22Rv1 (cell line): ENCODE results near the gene DTNB.

Experiments used
- H3K27ac ChIP-seq: fragments of 450-650 bp; 2 replicates; pipeline ENCODE4 v1.5.1; 2017
- ZFX ChIP-seq: fragments of 450-650 bp; IDR thresholded peaks from 2 replicates; pipeline ENCODE4 v1.6.1; 2017; ENCODE audit warnings: antibody characterized with exemption, borderline replicate concordance
- TF ChIP-seq, protein P1 (sequence below): fragments of 450-650 bp; IDR thresholded peaks from 2 replicates; pipeline ENCODE4 v1.5.1; 2017; ENCODE audit warnings: mild to moderate bottlenecking

The DTNB gene

DNA sequence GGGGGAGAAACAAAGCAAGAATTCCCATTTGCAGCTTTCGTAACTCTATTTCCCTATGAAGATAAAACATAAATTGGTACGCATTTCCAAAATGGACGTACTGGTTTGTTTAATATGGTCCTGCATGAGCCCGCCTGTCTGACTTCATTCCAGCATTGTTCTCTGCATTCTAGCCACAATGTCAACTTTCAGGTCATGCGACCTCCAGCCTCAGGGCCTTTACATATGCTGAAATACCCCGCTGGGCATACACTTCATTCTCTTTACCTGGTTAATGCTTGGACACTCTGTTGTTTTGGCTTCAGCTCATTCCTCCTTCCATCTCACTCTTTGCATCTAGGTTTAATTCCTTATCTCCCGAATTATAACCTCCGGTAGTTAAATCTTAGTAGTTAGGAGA lies 227.9 kb downstream of the DTNB start:
- TF ChIP-seq ZFX, result no peak
- TF ChIP-seq, protein P1, sequence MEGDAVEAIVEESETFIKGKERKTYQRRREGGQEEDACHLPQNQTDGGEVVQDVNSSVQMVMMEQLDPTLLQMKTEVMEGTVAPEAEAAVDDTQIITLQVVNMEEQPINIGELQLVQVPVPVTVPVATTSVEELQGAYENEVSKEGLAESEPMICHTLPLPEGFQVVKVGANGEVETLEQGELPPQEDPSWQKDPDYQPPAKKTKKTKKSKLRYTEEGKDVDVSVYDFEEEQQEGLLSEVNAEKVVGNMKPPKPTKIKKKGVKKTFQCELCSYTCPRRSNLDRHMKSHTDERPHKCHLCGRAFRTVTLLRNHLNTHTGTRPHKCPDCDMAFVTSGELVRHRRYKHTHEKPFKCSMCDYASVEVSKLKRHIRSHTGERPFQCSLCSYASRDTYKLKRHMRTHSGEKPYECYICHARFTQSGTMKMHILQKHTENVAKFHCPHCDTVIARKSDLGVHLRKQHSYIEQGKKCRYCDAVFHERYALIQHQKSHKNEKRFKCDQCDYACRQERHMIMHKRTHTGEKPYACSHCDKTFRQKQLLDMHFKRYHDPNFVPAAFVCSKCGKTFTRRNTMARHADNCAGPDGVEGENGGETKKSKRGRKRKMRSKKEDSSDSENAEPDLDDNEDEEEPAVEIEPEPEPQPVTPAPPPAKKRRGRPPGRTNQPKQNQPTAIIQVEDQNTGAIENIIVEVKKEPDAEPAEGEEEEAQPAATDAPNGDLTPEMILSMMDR, result no peak
- H3K27ac ChIP-seq, result no peak overlapping the region

DNA sequence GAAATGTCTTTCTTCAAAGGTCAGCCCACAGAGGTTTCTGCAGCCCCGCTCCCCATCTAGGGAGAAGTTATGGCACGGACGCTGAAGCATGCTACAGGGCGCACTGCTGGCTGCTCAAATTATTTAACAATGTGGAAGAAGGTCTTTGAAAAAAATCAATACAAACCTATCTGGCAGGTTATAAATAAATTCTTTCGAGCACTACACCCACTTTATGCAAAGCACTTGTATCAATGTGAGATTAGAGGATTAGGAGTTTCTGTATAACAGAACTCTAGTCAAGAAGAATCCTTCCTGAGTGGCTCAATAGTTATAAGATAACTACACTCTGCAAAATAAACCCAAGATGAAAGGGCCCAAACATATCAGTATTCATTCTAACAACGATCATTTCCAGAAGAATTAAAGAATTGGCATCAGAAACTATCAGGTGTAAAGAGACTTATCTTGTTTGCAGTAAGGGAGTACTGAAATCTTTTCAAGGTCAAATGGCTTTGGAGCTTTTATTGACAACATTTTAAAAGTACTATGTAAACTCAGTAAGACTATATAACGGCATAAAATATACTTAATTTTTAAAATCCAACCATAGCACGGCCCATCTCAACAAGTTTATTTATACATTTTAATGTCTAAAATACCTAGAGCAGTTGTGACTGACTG lies 228.6 kb downstream of the DTNB start:
- H3K27ac ChIP-seq, result no peak overlapping the region

DNA sequence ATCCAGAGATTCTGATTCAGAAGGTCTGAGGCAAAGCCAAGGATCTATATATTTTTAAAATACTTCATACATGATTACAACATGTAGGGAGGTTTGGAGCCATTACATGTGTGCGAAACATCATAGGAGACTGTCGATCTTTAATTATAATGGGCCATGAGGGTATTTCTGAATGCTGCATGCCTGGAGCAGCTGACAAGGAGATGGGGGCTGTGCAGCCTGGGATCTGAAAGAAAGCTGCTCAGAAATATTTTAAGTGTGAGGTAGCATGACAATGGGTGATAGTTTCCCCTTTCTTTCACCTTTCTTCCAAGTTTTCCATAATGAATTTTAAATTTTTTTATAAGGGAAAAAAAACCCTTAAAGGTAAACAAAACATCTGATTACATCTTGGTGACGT lies 229.6 kb downstream of the DTNB start:
- TF ChIP-seq ZFX, result no peak
- TF ChIP-seq, protein P1, result no peak
- no peak overlapping the region for H3K27ac ChIP-seq

More for the DNA sequence above, 228.6 kb downstream of the DTNB start:
- TF ChIP-seq, protein P1, result no peak
- TF ChIP-seq ZFX, result no peak

DNA sequence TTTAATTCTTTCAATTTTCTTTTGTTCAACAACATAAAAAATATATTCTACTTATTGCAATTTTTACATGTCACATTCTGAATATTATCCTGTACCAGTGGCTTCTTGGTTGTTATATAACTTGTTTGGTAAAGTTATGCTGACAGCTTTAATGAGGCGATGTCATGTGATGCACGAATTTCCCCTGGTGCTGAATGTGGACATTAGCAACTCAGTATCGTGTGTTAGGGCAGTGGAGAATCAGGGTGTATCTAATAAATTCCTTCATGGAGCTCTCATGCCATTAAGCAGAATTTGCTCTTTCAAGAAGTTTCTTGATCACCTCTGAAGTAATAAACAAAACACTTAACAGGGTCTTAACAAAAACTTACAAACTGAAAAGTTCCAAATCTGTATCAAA lies 232.0 kb downstream of the DTNB start:
- TF ChIP-seq, protein P1, result no peak
- TF ChIP-seq ZFX, result no peak

DNA sequence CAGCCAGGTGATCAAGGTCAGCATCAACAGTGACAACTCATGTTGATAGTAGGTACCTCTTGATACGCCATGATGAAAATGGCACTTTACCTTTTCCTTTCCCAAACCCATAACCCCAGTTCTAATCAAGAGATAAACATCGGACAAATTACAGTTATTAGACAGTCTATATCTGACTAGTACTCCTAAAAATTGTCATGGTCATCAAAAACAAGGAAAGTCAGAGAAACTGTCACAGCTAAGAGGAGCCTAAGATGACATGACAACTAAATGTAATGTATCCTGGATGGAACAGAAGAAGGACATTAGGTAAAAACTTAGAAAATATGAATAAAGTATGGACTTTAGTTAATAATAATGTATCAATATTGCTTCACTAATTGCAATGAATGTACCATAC lies 234.6 kb downstream of the DTNB start:
- H3K27ac ChIP-seq, result no peak overlapping the region
- TF ChIP-seq, protein P1, result no peak
- no peak for TF ChIP-seq ZFX

More for the DNA sequence above, 232.0 kb downstream of the DTNB start:
- no peak overlapping the region for H3K27ac ChIP-seq

DNA sequence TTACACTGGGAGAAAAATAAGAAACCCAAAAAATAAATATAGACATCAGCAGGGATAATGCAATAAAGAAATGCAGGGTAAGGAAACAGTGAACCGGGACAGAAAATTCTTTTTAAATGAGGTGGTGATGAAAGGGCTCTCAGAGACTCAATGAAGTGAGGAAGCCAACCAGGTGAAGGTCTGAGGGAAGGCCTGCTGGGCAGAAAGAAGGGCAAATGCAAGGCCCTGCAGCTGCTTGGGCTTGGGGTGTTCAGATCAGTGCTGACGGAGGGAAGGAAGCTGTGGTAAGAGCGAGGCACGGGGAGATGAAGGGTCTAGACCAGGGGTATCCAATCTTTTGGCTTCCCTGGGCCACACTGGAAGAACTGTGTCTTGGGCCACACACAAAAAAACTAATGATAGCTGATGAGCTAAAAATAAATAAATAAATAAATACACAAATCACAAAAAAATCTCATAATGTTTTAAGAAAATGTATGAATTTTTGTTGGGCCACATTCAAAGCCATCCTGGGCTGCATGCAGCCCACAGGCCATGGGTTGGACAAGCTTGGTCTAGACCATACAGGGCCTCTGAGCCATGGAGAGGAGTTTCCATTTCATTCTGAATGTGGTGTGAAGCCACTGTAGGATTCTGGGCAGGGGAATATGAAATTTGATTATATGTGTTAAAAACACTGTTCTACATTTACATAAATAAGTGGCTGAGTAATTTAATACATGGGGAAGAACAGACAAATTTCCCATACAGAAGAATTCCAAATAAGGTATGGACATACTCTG lies 235.3 kb downstream of the DTNB start:
- H3K27ac ChIP-seq, result no peak overlapping the region
- TF ChIP-seq, protein P1, result no peak

DNA sequence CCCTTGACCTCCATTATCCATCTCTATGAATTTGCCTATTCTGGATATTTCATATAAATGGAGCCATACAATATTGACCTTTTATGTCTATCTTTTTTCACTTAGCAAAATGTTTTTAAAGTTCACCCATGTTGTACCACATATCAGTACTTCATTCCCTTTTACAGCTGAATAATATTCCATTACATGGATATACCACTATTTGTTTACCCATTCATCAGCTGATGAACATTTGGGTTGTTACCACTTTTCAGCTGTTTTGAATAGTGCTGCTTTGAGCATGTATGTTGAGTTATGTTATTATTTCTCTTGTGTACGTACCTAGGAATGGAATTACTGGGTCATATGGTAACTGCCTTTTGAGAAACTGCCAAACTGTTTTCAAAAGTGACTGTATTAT lies 238.0 kb downstream of the DTNB start:
- TF ChIP-seq ZFX, result no peak
- TF ChIP-seq, protein P1, result no peak
- H3K27ac ChIP-seq, result no peak overlapping the region
